ENCODE results near the gene PHC2.
A peak's percentile ranks its signal among the peaks of the same experiment; 100 is the strongest.

PHC2 gene

DNA sequence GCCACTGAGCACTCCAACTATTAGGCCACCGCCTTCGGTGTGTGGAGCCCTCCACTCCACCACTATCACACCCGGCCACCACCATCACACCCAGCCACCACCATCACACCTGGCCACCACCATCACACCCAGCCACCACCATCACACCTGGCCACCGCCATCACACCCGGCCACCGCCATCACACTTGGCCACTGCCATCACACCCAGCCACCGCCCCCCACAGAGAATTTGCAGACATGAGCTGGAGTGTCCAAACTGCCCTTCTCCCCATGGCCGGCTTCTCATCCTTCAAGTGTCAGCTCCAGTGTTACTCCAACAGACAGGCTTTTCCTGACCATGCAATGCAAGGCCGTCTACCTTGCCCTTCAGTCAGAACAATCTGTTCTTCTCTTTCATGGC is 59.6 kb downstream of the PHC2 start:
- no peak for DNase-seq (ENCODE audit: low read depth in 2 of 2)

DNA sequence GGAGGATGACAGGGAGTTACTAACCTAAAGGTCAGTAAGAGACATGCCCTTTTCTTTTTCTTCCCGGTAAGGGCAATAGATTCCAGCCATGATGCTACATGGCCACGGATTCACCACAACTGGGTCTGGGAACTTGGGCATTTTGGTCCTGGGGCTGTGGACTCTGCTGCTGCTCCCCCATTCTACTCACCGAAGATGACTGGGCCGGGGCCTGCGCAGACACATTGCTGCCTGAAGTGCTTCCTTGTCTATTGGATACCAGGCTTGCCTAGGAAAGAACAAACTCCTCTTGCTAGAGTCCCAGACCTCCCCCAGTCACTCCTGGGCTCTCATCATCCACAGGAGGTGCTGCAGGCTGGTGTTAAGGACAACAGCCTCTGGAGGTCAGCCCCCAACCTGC is 60.1 kb downstream of the PHC2 start:
- DNase-seq (ENCODE audit: low read depth in 2 of 2), result no peak

DNA sequence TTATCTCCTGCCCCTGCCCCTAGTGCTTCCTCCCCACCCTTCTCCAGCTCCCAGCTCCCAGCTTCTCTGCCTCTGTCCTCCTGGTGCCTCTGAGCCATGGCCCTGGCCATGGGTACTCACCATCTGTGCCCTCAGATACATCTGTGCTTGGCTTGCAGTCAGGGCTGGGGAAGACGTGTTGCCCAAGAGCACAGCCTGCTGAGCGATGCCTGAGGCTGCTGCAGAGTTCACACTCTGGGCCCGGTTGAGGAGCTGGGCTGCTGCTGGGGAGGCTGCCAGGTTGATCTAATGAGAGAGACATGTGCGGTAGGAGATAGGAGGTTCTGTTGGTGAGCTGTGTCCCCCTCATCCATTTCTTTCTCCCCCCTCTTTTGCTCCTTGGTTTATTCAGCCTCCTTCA is 60.6 kb downstream of the PHC2 start:
- DNase-seq (ENCODE audit: low read depth in 2 of 2), result no peak

DNA sequence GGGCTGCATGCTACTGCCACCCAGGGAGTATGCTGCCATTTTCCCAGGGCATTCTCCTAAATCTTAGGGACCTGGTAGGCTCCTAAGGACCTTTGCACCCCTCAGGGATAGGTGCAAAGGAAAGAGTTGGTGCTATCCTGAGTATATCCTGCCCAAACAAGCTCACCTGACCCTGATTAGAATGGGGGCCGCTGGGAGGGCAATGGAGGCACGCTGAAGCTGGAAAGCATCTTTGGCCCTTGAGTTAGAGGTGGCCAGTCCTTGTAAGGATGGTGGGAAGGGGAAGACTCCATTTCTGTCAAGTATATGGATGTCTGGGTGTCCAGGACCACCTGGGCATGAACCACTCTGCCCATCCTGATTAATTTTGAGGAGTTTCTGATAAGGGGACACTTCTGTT is 61.1 kb downstream of the PHC2 start:
- DNase-seq (ENCODE audit: low read depth in 2 of 2), result no peak

DNA sequence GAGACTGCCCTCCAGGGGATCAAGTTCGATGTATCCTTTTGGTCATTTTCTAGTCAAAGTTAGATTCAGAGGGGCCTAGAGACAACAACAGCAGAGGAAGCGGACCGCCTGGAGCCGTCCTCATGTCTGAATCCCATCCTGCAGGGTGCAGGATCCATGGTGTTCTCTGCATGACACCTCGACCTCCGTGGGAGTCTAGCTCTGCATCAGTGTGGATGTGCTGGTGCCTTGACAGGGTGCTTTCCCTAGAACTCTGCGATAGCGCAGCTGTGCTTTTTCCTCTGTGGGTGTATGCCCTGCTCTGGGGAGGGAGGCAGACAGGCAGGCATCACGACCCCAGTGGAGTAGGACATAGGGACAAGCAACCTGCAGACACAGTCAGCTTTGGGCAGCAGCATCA is 61.8 kb downstream of the PHC2 start:
- no peak for DNase-seq (ENCODE audit: low read depth in 2 of 2)

DNA sequence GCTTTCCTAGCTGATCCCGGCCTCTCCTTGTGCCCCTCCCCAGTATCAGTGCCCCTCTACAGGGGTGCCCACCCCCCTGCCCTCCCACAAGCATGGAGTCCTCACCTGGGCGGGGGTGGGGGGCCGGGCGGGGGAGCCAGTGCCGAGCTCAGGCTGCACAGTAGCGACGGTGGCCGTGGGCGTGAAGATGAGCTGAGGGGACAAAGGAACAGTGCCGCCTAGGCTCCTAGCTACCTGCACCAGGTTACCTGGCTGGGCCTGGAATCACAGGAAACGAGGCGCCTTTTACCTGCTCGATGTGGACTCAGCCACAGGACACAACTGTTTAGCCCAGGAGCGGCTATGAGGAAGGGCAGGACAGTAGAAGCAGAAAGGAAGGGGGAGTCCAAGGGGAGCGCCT is 62.5 kb downstream of the PHC2 start:
- no peak for DNase-seq (ENCODE audit: low read depth in 2 of 2)

DNA sequence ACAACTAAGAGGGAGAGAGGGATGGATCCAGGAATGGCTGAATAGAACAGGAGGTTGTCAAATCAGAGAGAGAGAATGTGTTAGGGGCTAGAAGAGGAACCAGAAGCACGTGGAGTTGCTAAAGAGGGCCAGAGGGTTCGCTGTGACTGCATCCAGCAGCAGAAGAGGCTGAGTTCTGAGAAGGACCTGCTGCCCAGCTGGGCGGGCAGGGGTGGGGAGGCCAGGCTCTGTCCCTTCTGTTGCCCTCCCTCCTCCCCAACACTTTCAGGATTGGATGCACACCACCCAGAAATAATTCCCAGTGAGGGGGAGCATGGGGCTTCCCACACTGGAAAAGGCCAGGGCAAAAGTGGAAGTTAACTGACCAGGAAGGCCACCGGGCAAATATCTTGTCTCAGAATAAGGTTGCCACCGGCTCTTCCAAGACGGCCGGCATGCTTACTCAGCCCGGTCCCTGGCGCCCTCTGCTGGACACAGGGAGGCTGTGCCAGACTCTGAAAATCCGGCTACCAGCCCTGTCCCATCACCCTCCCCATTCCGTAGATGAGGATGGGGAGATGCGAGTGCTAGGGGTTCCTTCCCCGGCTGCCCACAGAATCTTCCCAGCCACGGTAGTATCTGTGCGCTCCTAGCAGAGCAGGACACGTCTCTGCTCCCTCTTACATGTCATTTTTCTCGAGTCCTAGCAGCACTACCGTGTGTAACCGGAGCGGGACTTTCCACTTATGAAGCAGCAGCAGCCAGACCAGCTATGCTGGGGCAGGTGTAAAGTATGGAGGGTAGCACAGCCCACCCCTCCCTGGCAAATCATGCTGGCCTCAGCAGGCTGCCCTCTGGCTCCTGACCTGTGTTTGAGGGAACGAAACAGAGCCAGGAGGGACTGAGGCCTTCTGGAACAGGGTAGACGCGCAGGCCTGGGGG is 63.1 kb downstream of the PHC2 start:
- peak; percentile 67 to 69 for DNase-seq (ENCODE audit: low read depth in 2 of 2)

DNA sequence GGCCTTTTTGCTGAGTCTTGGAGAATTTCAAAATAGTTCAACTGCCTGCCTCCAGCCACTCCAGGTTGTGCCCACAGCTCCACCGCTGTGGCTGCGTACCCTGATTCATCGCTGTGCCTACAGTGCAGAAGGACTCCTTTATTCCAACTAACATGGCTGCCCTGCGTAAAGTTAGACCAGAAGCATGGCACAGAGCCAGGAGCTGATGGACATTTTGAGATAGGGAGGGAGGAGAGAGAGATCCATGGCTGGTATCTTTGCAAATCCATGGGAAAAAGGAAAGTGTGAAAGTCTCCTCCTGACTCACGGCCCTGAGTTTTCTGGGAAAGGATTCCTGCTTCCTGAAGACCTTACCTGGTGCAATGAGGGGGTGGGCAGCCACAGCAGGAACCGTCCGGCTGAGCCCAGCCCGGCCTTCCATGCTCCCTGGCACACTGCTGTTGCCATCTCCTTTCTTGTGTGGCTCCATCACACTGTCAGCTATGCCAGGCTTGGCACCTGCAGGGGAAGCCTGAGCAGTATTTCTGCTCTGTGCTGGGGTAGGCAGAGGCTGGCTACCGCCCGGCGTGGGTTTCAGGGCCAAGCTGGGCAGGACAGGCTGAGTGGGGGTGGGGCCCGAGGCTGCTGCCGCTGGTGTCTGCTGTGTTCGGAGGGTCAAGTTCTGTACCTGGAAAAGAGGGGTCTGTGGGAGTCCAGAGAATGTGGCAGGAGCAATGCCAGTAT is 64.0 kb downstream of the PHC2 start:
- DNase-seq (ENCODE audit: low read depth in 2 of 2), result no peak

DNA sequence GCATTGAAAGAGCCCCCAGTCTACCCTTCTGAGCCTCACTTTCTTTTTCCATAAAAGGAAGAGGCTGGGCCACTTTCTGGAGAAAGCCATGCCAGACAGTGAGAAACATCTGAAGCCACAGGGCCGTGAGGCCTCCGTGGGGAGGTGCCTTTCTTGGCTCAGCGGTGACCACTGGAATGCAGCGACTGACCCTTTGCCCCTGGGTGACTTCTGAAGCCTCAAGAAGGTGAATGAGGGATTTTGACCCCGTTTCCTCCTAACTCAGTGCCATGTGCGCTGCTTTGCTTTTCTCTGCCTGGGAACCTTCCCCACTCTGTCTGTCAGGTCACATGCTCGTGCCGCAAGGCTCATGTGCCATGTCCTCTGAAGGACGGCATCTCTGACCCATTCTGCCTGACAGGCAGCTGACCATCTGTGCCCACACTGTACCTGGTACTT is 65.3 kb downstream of the PHC2 start:
- no peak for DNase-seq (ENCODE audit: low read depth in 2 of 2)

DNA sequence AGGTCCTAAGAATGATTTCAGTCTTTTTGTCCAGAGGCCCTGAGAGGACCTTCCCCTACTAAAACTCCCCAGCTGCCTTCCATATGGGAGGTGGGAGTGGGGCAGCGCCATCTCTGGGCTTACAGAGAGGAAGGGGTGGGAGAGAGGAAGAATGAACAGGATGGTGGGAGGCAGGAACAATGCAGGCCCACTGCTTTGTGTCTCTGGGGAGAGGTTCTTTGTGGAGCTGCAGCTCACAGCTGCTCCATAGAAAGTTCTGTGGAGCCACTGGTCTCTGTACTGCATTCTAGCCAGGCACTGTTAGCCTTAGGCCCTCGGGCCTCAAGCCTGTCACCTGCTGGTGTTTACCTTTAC is 66.4 kb downstream of the PHC2 start:
- DNase-seq (ENCODE audit: low read depth in 2 of 2), result no peak

DNA sequence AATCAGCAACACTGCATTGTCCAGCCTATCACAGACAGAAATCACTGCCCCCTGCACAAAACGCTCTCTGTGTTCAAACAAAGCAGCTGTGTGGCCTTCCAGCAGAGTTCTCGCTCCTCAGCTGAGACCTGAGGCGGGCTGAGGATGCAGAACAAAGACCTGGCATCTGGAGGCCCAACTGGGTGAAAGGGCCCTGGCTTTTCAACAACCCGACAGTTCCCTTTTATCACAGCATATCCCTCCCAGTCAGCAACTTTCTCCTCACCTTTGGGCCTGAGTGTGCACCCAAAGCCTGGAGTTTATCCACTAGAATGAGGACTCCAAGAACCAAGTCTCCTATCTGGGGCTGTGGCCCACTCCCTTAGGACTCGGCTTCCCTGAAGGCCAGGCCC is 67.4 kb downstream of the PHC2 start:
- no peak for DNase-seq (ENCODE audit: low read depth in 2 of 2)

DNA sequence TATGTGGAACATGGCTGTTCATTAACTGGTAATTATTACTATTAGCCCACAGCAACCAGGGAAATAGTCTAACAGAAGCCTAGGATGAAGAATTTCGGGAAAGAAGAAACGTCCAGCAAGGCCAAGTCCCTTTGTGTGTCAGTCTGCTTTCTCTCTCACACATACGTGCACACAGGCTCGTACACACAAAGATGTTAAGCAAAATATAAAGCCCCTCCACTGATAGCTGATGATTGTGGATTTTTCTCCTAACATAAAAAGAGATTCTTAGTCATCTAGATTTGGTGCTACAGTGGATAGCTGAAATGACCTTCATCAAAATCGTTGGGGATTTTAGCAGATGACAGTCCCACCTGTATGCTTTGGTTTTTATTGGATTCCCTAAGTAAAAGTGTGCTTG is 67.9 kb downstream of the PHC2 start:
- DNase-seq (ENCODE audit: low read depth in 2 of 2), result no peak

DNA sequence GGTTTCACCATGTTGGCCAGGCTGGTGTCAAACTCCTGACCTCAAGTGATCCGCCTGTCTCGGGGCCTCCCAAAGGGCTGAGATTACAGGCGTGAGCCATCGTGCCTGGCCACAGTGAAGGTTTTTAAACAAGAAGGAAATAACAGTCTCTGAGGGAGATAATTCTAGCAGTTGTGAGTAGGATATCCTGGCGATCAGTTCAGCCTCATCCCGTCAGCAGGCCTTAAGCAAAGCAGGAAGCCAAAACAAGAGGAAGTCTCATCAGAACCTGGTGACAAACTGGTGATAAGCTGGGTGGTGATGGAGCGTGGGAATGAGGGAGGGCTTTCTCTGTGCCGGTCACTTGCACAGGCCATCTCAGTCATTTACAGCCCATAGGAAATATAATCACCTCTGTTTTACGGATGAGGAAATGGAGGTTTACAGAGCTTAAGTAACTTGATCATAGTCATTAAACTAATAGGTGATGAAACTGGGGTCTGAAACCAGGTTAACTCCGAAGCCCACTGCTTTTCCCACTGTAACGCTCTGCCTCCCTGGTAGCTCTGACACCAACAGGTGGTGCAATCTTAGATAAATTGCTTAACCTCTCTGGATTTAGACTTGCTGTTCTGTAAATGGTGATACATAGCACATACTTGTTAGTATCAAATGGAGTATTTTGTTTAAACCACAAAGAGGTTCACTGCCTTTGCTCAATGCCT is 69.2 kb downstream of the PHC2 start:
- no peak for DNase-seq (ENCODE audit: low read depth in 2 of 2)

DNA sequence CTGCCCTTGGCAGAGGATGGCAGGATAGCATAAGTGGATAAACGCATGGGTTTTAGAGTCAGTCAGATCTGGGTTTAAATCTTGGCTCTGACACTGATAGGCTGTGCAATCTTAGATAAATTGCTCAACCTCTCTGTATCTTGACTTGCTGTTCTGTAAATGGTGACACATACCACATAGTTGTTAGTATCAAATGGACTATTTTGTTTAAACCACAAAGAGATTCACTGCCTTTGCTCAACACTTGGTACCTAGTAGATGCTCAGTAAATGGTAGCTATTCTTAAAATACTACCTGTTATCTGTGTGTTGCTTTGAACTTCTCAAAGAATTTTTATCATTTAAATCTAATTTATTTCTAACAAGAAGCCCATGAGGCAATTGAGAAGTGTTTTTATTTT is 70.5 kb downstream of the PHC2 start:
- no peak for DNase-seq (ENCODE audit: low read depth in 2 of 2)

DNA sequence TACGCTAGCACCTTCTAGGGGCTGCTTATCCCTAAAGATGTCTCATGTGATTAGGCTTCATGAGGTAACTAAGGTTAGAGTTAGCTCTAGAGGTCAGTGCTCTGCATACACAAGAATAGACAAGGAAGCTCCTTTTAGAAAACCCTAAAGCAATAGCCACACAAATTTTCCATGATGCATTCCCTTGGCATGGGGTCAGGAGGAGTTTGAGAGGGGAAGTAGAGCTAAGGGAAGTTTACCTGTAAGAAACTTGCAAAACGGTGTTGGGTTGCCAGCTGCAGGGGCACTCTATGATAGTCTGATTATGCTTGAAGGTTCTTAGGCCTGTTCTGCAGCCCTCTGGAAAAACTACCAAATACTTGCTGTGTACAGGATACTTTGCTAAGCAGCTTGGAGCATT is 71.0 kb downstream of the PHC2 start:
- no peak for DNase-seq (ENCODE audit: low read depth in 2 of 2)

DNA sequence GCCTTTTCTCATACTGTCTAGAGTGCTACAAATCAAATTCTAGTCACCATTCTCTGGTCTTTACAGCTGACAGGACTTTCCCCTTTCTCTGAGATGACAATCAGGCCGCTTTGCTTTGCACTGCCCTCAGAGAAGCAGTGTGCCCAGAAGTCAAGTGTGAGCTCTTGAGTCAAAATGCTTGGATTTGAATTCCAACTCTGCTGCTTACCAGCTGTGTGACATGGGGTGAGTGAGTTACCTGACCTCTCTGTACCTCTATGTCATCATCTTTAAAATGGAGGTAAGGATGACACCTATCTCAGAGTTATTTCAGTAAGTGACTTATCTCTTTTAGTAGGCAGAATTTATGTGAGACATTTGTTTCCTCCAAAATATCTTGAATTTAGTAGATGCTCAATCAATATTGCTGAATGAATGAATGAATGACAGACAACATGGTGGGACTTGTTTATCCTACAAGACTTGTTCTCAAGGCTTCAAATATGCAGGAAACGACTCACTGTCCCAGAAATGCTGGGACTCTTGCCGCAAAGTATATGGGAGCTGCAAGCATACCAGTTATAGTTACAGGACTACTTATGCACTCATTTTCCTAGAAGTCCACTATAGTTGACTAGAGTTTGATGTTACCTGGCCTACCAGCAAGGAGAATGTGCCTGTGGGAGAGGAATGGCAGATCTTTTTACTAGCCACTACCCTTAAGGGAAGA is 71.9 kb downstream of the PHC2 start:
- no peak for DNase-seq (ENCODE audit: low read depth in 2 of 2)

DNA sequence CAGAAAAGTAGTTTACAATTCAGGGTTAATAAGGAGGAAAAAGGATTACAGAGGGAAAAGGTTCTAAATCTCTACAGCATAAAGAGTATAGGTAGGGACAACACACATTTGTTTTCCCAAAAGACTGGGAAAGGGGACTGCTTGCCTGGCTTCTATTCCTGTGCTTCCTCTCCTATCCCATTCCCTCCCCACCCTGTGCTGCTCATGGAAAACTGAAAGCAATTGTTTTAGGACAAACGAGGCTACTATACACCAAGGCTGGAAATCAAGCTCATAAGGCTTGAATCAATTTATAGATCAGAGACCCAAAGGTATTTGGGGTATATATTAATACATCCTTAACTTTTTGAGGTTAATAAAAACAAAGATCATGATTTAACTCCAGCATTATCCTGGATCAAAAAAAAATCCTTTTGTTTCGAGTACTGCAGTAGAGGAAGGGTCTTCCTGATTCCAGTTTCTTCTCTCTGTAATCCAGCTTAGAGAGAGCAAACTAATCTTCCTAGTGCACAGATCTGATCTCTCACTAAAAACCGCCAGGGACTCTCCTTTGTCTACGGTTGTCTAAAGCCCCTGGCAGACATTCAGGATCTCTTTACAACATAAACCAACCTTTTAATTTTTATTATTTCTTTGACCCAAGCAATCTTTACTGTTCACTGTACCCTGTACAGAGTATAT is 72.6 kb downstream of the PHC2 start:
- DNase-seq (ENCODE audit: low read depth in 2 of 2), result no peak

DNA sequence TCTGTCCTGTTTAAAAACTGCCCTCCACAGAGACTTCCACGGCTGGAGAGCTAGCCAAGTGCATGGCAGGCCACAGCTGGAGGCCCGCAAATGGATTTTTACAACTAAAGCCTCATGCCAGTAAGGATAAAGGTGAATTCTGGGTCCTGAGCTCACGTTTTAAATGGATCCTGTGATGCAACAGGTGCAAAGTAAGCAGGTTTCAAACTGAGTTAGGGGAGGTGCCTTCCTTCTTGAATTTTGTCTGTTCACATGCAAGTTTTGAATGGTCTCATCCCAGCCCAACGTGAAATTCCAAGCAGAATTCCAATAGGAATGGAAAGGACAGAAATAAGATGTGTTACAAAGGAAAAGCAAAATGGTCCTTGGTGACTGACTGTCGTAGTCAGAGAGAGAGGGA is 73.8 kb downstream of the PHC2 start:
- no peak for DNase-seq (ENCODE audit: low read depth in 2 of 2)

DNA sequence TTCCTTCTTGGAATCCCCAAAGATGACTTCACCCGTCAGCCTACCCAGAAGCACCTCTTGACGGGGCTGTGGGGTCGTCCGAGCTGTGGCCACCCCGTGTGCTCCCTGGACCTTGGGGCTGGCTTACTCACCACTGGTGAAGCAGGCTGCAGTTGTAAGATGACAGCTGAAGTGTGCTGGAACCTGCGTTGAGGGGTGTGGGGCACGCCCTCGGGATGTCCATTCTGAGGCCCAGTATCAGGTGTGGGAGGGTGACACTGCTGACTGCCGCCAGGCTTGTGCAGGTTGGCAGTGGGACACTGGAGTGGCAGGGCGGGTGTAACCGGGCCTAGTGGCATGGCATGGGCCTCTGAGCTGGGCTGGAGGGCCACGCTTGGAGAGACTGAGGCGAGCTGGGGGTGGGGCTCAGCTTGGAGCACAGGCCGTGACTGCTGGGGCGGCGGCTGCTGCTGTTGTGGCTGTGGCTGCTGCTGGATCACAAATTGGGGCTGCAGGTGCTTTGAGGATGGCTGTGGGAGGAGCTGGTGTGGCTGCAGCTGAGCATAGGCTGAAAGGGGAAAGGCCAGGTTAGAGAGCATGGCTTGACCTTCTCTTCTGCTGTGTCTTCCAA is 76.1 kb downstream of the PHC2 start:
- DNase-seq (ENCODE audit: low read depth in 2 of 2), result no peak

DNA sequence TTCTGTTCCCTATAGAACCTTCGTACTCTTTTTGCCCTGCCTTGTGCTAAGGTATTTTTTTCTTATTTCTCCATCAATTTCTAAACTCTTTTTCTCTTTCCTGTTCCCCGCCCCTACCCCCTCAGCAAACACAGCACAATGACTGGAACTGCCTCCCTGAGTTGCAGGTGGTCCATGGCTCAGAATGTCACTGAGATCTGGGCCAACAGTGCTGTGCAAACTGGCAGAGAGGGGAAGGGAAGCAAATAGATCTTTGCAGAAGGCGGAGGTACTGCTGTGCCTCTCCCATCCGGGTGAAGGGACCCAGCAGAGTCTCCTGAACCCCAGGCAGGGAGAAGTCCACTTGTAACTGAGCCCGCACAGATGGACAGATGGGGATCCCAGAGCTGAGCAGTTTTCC is 77.4 kb downstream of the PHC2 start:
- no peak for DNase-seq (ENCODE audit: low read depth in 2 of 2)

DNA sequence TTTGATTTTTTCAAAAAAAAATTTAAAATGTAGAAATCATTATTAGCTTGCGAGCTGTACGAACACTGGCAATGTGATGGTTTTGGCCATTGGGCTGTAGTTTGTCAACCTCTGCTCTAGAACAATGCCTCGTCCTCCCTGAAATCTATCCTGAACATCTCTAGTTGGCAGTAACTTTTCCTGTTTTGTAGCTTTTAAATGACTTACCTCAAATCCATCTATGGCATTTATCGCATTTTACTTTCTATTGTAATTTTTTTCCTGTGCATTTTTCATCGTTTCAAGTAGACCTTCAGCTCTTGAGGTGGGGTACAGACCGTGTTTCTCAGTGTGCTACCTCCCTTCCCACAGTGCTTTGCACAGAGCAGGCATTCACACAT is 79.6 kb downstream of the PHC2 start:
- DNase-seq (ENCODE audit: low read depth in 2 of 2), result no peak

Data from stimulated activated CD8-positive, alpha-beta memory T cell treated with anti-CD3 and anti-CD28 coated beads, Interleukin-7, amount 100 ng/mL, for 4 hours (primary cell).